ENCODE data around the gene TENT4A. TPM values are rescaled to one million over a fixed set of nuclear protein-coding genes. Genes with fewer than 3 reads are reported as not detected.

The TENT4A gene
- total and polyA plus RNA-seq, 2 donors: 8.4 to 18.7 TPM

DNA sequence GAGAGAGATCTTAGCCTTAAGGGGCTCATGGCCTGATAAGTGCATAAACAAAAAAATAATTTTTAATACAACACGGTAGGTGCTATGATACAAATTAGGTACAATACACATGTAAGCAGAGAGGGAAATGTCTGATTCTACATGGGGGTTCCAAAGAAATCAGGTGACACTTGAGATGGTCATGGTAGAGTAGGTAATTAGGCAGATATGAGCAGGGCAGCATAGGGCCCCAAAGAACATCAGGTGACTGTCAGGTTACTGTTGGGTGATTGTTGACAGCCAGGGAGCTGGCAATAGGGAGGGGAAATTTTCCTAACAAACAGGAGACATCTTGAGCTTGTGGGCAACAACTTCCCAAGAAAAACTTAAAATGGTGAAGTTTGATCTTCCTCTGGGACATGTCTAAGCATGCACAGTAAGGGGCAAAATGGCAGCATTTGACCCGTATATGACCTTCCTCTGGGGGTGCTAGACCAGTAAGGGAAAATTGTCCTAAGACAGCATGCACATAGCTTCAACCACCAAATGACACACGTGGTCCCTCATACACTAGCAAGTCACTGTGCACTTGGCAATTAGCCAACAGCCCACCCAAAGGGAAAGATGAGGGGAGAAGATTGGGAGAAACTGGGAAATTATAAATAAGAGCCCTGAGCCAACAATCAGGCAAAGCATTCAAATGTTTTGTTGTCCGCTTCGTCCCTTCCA, 37.3 kb upstream of the TENT4A start:
- no peak for DNase-seq (ENCODE audit: low read depth in 6 of 9, low spot score in 9 of 9)
- no peaks in the 10 kb centered on the region for H3K36me3 ChIP-seq (ENCODE audit: control insufficient read depth in 2 of 2, insufficient read depth in 2 of 2, low read length in 1 of 2)
- 91% methylated on average over 5 of the region's 5 CpGs for WGBS

DNA sequence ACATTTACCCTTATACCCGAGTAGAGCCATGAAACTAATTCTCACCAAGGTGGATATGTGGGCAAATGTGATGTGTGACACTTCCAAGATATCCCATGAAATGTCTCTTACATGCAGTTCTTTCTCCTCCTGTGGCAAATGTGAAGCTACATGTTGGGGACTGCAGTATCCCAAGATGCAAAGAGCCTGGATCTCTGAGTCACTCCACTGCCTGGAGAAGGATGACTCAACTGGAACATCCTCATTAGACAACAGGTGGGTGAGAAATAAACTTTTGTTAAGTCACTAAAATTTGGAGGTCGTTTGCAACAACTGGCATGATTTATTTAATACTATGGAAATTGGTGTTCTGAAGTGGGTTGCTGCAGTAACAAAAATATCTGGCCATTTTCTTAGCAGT, 36.5 kb upstream of the TENT4A start:
- Histone ChIP-seq H3K4me1 (ENCODE audit: control insufficient read depth in 2 of 2, insufficient read depth in 2 of 2, low read length in 2 of 2) (no peaks in the 10 kb centered on the region), H3K36me3 (ENCODE audit: control insufficient read depth in 2 of 2, insufficient read depth in 2 of 2, low read length in 1 of 2) (no peaks in the 10 kb centered on the region), H3K4me3 (ENCODE audit: low read length in 2 of 2) (no peak overlapping the region), H3K9me3 (ENCODE audit: control insufficient read depth in 2 of 2, insufficient read depth in 1 of 2, low read length in 1 of 2) (no peaks in the 10 kb centered on the region), H3K27me3 (ENCODE audit: control insufficient read depth in 2 of 2, insufficient read depth in 1 of 2, low read length in 1 of 2) (no peaks in the 10 kb centered on the region), H3K27ac (ENCODE audit: low read depth in 1 of 2, low read length in 1 of 2) (no peak overlapping the region)
- DNase-seq (ENCODE audit: low read depth in 6 of 9, low spot score in 9 of 9): no peak
- 83% methylated on average over 2 of the region's 2 CpGs for WGBS

More for the DNA sequence above, 37.3 kb upstream of the TENT4A start:
- Histone ChIP-seq H3K27ac (ENCODE audit: low read depth in 1 of 2, low read length in 1 of 2) (no peak overlapping the region), H3K4me3 (ENCODE audit: low read length in 2 of 2) (no peak overlapping the region), H3K9me3 (ENCODE audit: control insufficient read depth in 2 of 2, insufficient read depth in 1 of 2, low read length in 1 of 2) (no peaks in the 10 kb centered on the region), H3K4me1 (ENCODE audit: control insufficient read depth in 2 of 2, insufficient read depth in 2 of 2, low read length in 2 of 2) (no peaks in the 10 kb centered on the region), H3K27me3 (ENCODE audit: control insufficient read depth in 2 of 2, insufficient read depth in 1 of 2, low read length in 1 of 2) (no peaks in the 10 kb centered on the region)

DNA sequence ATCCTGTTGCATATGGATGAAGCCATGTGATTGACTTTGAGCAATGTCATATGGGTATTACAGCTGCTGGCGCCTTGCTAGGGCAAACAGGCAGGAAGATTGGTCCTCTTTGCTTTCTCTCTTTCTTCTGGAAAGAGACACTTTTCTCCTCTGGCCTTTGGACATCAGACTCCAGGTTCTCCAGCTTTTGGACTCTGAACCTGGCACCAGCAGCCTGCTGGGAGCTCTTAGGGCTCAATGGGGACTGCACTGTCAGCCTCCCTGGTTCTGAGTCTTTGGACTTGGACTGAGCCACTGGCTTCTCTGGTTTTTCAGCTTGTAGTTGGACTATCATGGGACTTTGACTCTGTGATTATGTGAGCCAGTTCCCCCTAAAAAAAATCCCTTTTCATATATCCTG, 34.8 kb upstream of the TENT4A start:
- Histone ChIP-seq H3K4me1 (ENCODE audit: control insufficient read depth in 2 of 2, insufficient read depth in 2 of 2, low read length in 2 of 2) (no peaks in the 10 kb centered on the region), H3K9me3 (ENCODE audit: control insufficient read depth in 2 of 2, insufficient read depth in 1 of 2, low read length in 1 of 2) (no peaks in the 10 kb centered on the region), H3K27me3 (ENCODE audit: control insufficient read depth in 2 of 2, insufficient read depth in 1 of 2, low read length in 1 of 2) (peaks cover 0 to 2% of the 10 kb centered on the region in 2 donors), H3K36me3 (ENCODE audit: control insufficient read depth in 2 of 2, insufficient read depth in 2 of 2, low read length in 1 of 2) (no peaks in the 10 kb centered on the region), H3K27ac (ENCODE audit: low read depth in 1 of 2, low read length in 1 of 2) (no peak overlapping the region), H3K4me3 (ENCODE audit: low read length in 2 of 2) (no peak overlapping the region)
- WGBS: 93% methylated on average over 1 of the region's 1 CpG
- no peak for DNase-seq (ENCODE audit: low read depth in 6 of 9, low spot score in 9 of 9)

DNA sequence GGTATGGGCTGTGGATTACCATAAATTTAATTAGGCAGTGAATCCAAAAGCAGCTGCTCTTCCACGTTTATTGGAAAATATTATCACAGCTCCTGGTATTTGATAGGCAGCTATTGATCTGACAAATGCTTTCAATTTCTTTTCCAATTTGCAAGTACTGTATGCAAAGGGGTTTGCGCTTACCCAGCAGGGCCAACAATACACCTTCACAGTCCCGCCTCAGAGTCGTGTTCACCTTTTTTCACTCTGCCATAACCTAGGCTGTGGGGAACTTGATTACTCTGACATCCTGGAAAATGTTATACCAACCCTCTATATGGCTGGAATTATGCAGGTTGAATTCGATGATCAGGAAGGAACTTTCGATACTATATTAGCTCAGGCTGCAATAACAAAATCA, 32.3 kb upstream of the TENT4A start:
- H3K27ac ChIP-seq (ENCODE audit: low read depth in 1 of 2, low read length in 1 of 2): no peak overlapping the region
- no peaks in the 10 kb centered on the region for H3K36me3 ChIP-seq (ENCODE audit: control insufficient read depth in 2 of 2, insufficient read depth in 2 of 2, low read length in 1 of 2)
- no peaks in the 10 kb centered on the region for H3K9me3 ChIP-seq (ENCODE audit: control insufficient read depth in 2 of 2, insufficient read depth in 1 of 2, low read length in 1 of 2)
- peaks cover 0 to 9% of the 10 kb centered on the region in 2 donors for H3K27me3 ChIP-seq (ENCODE audit: control insufficient read depth in 2 of 2, insufficient read depth in 1 of 2, low read length in 1 of 2)
- no peaks in the 10 kb centered on the region for H3K4me1 ChIP-seq (ENCODE audit: control insufficient read depth in 2 of 2, insufficient read depth in 2 of 2, low read length in 2 of 2)
- 69% methylated on average over 6 of the region's 6 CpGs for WGBS
- no peak overlapping the region for H3K4me3 ChIP-seq (ENCODE audit: low read length in 2 of 2)
- DNase-seq (ENCODE audit: low read depth in 6 of 9, low spot score in 9 of 9): no peak

DNA sequence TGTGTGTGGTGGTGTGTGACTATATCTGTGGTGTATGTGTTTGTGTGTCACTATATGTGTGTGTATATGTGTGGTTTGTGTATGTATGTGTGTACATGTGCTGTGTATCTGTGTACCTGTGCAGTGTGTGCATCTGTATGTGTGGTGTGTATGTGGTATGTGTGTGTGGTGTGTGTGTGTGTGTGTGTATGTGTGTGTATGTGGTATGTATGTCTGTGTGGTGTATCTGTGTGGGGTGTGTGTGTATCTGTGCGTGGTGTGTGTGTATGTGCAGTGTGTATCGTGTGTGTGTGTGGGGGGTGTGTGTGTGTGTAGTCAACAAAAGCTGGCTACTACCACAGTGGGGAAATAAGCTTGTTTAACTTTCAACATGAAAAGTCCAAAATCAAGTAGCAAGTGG, 31.6 kb upstream of the TENT4A start:
- DNase-seq (ENCODE audit: low read depth in 6 of 9, low spot score in 9 of 9): no peak
- Histone ChIP-seq H3K27me3 (ENCODE audit: control insufficient read depth in 2 of 2, insufficient read depth in 1 of 2, low read length in 1 of 2) (peaks cover 0 to 14% of the 10 kb centered on the region in 2 donors), H3K36me3 (ENCODE audit: control insufficient read depth in 2 of 2, insufficient read depth in 2 of 2, low read length in 1 of 2) (no peaks in the 10 kb centered on the region), H3K27ac (ENCODE audit: low read depth in 1 of 2, low read length in 1 of 2) (no peak overlapping the region), H3K4me1 (ENCODE audit: control insufficient read depth in 2 of 2, insufficient read depth in 2 of 2, low read length in 2 of 2) (no peaks in the 10 kb centered on the region), H3K4me3 (ENCODE audit: low read length in 2 of 2) (no peak overlapping the region), H3K9me3 (ENCODE audit: control insufficient read depth in 2 of 2, insufficient read depth in 1 of 2, low read length in 1 of 2) (no peaks in the 10 kb centered on the region)
- WGBS: 45% methylated on average over 2 of the region's 2 CpGs

DNA sequence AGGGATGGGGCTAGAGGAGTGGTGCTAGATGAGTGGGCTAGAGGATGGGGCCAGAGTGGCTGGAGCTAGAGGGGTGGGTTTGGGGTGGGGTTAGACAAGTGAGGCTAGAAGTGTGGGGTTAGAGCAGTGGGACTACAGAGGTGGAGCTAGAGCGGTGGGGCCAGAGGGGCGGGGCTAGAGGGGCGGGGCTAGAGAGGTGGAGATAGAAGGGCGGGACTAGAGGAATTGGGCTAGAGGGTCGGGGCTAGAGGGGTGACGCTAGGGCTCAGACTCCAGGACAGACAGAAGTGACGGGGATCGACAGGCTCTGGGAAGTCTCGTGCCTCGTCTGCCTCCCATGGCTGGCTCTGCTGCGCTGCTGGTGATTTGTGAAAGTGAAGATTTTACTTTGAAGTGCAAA, 31.0 kb upstream of the TENT4A start:
- Histone ChIP-seq H3K36me3 (ENCODE audit: control insufficient read depth in 2 of 2, insufficient read depth in 2 of 2, low read length in 1 of 2) (no peaks in the 10 kb centered on the region), H3K9me3 (ENCODE audit: control insufficient read depth in 2 of 2, insufficient read depth in 1 of 2, low read length in 1 of 2) (no peaks in the 10 kb centered on the region), H3K4me1 (ENCODE audit: control insufficient read depth in 2 of 2, insufficient read depth in 2 of 2, low read length in 2 of 2) (no peaks in the 10 kb centered on the region), H3K27ac (ENCODE audit: low read depth in 1 of 2, low read length in 1 of 2) (no peak overlapping the region), H3K27me3 (ENCODE audit: control insufficient read depth in 2 of 2, insufficient read depth in 1 of 2, low read length in 1 of 2) (peaks cover 0 to 17% of the 10 kb centered on the region in 2 donors), H3K4me3 (ENCODE audit: low read length in 2 of 2) (no peak overlapping the region)
- 42% methylated on average over 11 of the region's 11 CpGs for WGBS
- DNase-seq (ENCODE audit: low read depth in 6 of 9, low spot score in 9 of 9): no peak

DNA sequence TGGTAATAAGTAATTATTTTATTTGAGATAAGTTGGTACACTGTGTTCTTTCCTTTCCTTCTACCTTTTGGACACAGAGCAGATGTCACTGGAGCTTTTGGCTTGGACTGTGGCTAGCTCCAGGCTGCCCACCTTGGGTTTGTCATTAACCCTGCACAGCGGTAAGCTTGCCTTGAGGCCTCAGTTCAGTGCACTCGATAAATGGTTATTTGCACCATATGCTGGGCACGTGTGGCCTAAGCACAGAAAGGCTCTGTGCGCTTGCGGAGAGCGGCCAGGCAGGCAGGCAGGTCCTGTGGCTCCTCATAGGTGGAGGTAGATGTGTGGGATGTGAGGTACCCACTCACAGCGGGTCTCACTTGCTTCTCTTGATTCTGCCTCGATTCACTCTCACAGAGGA, 30.0 kb upstream of the TENT4A start:
- H3K27ac ChIP-seq (ENCODE audit: low read depth in 1 of 2, low read length in 1 of 2): no peak overlapping the region
- H3K27me3 ChIP-seq (ENCODE audit: control insufficient read depth in 2 of 2, insufficient read depth in 1 of 2, low read length in 1 of 2): peaks cover 0 to 25% of the 10 kb centered on the region in 2 donors
- no peak overlapping the region for H3K4me3 ChIP-seq (ENCODE audit: low read length in 2 of 2)
- no peak for DNase-seq (ENCODE audit: low read depth in 6 of 9, low spot score in 9 of 9)
- WGBS: 94% methylated on average over 8 of the region's 8 CpGs
- H3K36me3 ChIP-seq (ENCODE audit: control insufficient read depth in 2 of 2, insufficient read depth in 2 of 2, low read length in 1 of 2): no peaks in the 10 kb centered on the region
- H3K4me1 ChIP-seq (ENCODE audit: control insufficient read depth in 2 of 2, insufficient read depth in 2 of 2, low read length in 2 of 2): no peaks in the 10 kb centered on the region
- H3K9me3 ChIP-seq (ENCODE audit: control insufficient read depth in 2 of 2, insufficient read depth in 1 of 2, low read length in 1 of 2): no peaks in the 10 kb centered on the region

DNA sequence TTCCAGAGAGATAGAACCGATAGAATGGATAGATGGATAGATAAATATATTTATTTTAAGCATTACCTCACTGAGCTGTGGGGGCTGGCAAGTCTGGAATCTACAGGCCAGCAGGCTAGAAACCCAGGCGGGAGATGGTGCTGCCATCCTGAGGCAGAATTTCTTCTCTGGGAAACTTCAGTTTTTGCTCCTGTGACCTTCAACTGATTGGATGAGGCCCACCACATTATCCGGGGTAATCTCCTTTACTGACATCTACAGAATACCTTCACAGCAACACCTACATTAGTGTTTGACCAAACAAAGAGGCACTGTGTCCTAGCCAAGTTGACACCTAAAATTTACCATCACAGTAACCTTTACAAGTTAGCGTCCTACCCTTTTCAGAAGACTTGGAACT, 29.2 kb upstream of the TENT4A start:
- Histone ChIP-seq H3K36me3 (ENCODE audit: control insufficient read depth in 2 of 2, insufficient read depth in 2 of 2, low read length in 1 of 2) (no peaks in the 10 kb centered on the region), H3K4me1 (ENCODE audit: control insufficient read depth in 2 of 2, insufficient read depth in 2 of 2, low read length in 2 of 2) (no peaks in the 10 kb centered on the region), H3K4me3 (ENCODE audit: low read length in 2 of 2) (no peak overlapping the region), H3K27me3 (ENCODE audit: control insufficient read depth in 2 of 2, insufficient read depth in 1 of 2, low read length in 1 of 2) (peaks cover 0 to 25% of the 10 kb centered on the region in 2 donors), H3K27ac (ENCODE audit: low read depth in 1 of 2, low read length in 1 of 2) (no peak overlapping the region), H3K9me3 (ENCODE audit: control insufficient read depth in 2 of 2, insufficient read depth in 1 of 2, low read length in 1 of 2) (no peaks in the 10 kb centered on the region)
- 83% methylated on average over 4 of the region's 4 CpGs for WGBS
- no peak for DNase-seq (ENCODE audit: low read depth in 6 of 9, low spot score in 9 of 9)

DNA sequence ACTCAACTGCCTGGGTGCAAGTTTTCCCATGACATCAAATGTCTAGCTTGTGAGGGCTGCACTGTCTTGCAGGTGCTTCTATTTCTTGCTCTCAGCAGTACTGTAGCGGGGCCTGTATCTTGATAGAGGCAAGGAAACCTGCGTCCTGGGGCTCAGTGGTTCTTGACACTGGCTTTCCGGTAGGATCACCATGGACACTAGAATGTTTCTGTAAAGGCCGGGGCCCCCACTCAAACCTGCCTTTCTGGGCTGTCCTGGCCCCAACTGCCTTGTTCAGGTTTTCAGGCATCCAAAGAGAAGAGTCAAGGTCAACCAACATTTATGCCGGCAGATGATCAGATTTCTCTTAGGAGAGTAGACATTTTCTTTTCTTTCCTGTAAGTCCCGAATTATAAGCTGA, 26.7 kb upstream of the TENT4A start:
- Histone ChIP-seq H3K36me3 (ENCODE audit: control insufficient read depth in 2 of 2, insufficient read depth in 2 of 2, low read length in 1 of 2) (no peaks in the 10 kb centered on the region), H3K9me3 (ENCODE audit: control insufficient read depth in 2 of 2, insufficient read depth in 1 of 2, low read length in 1 of 2) (no peaks in the 10 kb centered on the region), H3K4me3 (ENCODE audit: low read length in 2 of 2) (no peak overlapping the region), H3K4me1 (ENCODE audit: control insufficient read depth in 2 of 2, insufficient read depth in 2 of 2, low read length in 2 of 2) (no peaks in the 10 kb centered on the region), H3K27ac (ENCODE audit: low read depth in 1 of 2, low read length in 1 of 2) (no peak overlapping the region), H3K27me3 (ENCODE audit: control insufficient read depth in 2 of 2, insufficient read depth in 1 of 2, low read length in 1 of 2) (peaks cover 0 to 29% of the 10 kb centered on the region in 2 donors)
- no peak for DNase-seq (ENCODE audit: low read depth in 6 of 9, low spot score in 9 of 9)
- 58% methylated on average over 6 of the region's 6 CpGs for WGBS

All from thymus (tissue), 11 donors.